ENCODE data around the gene TIMP3. TPM values are rescaled to one million over a fixed set of nuclear protein-coding genes. Genes with fewer than 3 reads are reported as not detected.

TIMP3 gene
- total and polyA plus RNA-seq, 2 of the 4 experiments (the other 2 are of a cell fraction), result 98.8 to 179 TPM

DNA sequence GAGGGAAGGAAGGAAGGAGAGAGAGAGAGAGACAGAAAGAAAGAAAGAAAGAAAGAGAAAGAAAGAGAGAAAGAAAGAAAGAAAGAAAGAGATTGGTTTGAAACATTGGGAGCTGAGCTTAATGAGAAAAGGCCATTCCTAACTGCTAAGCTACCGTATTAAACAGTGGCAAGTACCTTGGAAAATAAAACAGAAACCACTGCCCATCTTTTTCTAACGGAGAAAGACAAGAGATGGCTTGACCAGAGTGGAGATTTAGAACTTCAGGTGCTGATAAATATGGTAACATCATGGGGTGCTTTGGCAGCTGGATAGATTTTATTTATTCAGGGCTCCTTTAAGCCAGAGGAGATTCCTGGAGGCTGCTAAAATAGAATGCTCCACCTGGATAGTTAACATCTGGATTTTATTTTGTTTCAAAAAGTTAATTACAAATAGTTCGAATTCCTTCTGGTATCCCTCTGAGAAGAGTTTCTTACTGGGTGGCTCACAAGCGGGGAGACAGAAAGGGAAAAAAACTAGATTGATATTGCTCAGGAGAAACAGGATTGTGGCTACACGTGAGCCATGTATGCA lies 12.9 kb downstream of the TIMP3 start:
- Histone ChIP-seq H3K4me1 (ENCODE audit: control insufficient read depth, insufficient read depth, low read length) (peaks cover 6% of the 10 kb centered on the region; the same call in 1 of the 2 replicates), H2BK120ac (ENCODE audit: low read depth, low read length) (no peak overlapping the region), H3K27me3 (ENCODE audit: control insufficient read depth, insufficient read depth, low read length) (no peaks in the 10 kb centered on the region), H2AK5ac (ENCODE audit: low read depth, low read length) (no peak overlapping the region), H3K9me3 (ENCODE audit: control insufficient read depth, insufficient read depth, low read length) (no peaks in the 10 kb centered on the region), H3K18ac (ENCODE audit: low read depth, low read length) (no peak overlapping the region), H2AK9ac (replicated peaks; ENCODE audit: low read depth, low read length, poor library complexity) (no peak overlapping the region), H3K4me3 (ENCODE audit: insufficient read depth, low read depth, low read length) (no peak overlapping the region), H3K4me2 (ENCODE audit: low read depth, low read length) (no peak overlapping the region), H3K79me1 (ENCODE audit: low read depth in 1 of 2, low read length in 2 of 2) (peaks cover 57 to 98% of the 10 kb centered on the region in 2 experiments), H4K5ac (ENCODE audit: low read depth, low read length) (no peak overlapping the region), H3K23ac (ENCODE audit: low read depth, low read length) (no peak overlapping the region), H3K9me1 (ENCODE audit: insufficient read depth, low read length) (peaks cover 52% of the 10 kb centered on the region), H2BK15ac (ENCODE audit: low read depth, low read length) (no peak overlapping the region), H4K20me1 (ENCODE audit: insufficient read depth, low read length) (peaks cover 98% of the 10 kb centered on the region), H4K91ac (ENCODE audit: insufficient read depth, low read depth, low read length) (no peak overlapping the region), H3K56ac (ENCODE audit: extremely low read depth, insufficient read depth, low read length) (no peak overlapping the region), H3K4ac (ENCODE audit: low read depth, low read length) (no peak overlapping the region), H3K27ac (ENCODE audit: insufficient read depth, low read length) (no peak overlapping the region), H3K14ac (replicated peaks; ENCODE audit: low read depth, low read length) (no peak overlapping the region), H2BK20ac (ENCODE audit: low read depth, low read length) (no peak overlapping the region), H2BK5ac (ENCODE audit: low read depth, low read length, poor library complexity, severe bottlenecking) (no peak overlapping the region), H3K9ac (ENCODE audit: low read depth, low read length) (no peak overlapping the region), H3K36me3 (ENCODE audit: control insufficient read depth, insufficient read depth, low read length) (peaks cover 57% of the 10 kb centered on the region), H4K8ac (ENCODE audit: low read depth in 2 of 2, low read length in 2 of 2) (no peak overlapping the region), H2AFZ (replicated peaks; ENCODE audit: low read length, poor library complexity) (no peak overlapping the region)
- no peak for DNase-seq
- TF ChIP-seq FOS (IDR thresholded peaks at IDR 0.05; ENCODE audit: low read depth, low read length) (no peak), MXI1 (IDR thresholded peaks at IDR 0.05; ENCODE audit: borderline replicate concordance, low read depth, low read length) (no peak), USF2 (IDR thresholded peaks at IDR 0.05; ENCODE audit: low read depth, low read length) (no peak), NFE2L2 (IDR thresholded peaks at IDR 0.05; ENCODE audit: low read depth, low read length) (no peak), MAZ (IDR thresholded peaks at IDR 0.05; ENCODE audit: borderline replicate concordance, low read depth, low read length) (no peak), RFX5 (IDR thresholded peaks at IDR 0.05; ENCODE audit: low read depth, low read length) (no peak), RCOR1 (IDR thresholded peaks at IDR 0.05; ENCODE audit: insufficient replicate concordance, low read length) (no peak)
- TF ChIP-seq, protein P1, sequence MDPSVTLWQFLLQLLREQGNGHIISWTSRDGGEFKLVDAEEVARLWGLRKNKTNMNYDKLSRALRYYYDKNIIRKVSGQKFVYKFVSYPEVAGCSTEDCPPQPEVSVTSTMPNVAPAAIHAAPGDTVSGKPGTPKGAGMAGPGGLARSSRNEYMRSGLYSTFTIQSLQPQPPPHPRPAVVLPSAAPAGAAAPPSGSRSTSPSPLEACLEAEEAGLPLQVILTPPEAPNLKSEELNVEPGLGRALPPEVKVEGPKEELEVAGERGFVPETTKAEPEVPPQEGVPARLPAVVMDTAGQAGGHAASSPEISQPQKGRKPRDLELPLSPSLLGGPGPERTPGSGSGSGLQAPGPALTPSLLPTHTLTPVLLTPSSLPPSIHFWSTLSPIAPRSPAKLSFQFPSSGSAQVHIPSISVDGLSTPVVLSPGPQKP (IDR thresholded peaks at IDR 0.05; ENCODE audit: borderline replicate concordance, low read depth, low read length), result no peak
- CTCF ChIA-PET, result no interaction called here
- in situ Hi-C loops (cut with MboI; ENCODE audit: low sequenced_read_pairs) (loop anchor here (25.0 kb wide), 1 partner anchor 852 kb away; no protein-coding TSS in a partner anchor), intact Hi-C loops (cut with micrococcal nuclease) (no loop called here), dilution Hi-C loops (cut with HindIII; ENCODE audit: low sequenced_read_pairs, unreplicated experiment) (no loop called here)
- ATAC-seq (ENCODE audit: low read depth), result no peak
- BruUV-seq (replicated peaks), result no TSS peak
- POLR2A ChIA-PET (ENCODE audit: unreplicated experiment), result interaction anchor here (0.8 kb wide), 1 partner anchor 124 kb away, joined by 7 read pairs; no protein-coding TSS in a partner anchor
- WGBS, 2 experiments (ENCODE audit: extremely low coverage in 2 of 2, insufficient read length in 1 of 2), result no CpG with 5 or more reads among the region's 5 CpGs

Measured in IMR-90 (cell line).